ENCODE results near the gene USP38.
"Not testable (repeated sequence)": the region's sequence is repeated elsewhere in the genome, so short reads cannot be mapped to it uniquely, and the experiment has no call there.

The USP38 gene

GRCh38 chr4:143203577-143203976, 18.9 kb downstream of the USP38 start:
- no peak for DNase-seq (ENCODE audit: low read depth in 2 of 2, low spot score in 1 of 2)

DNA sequence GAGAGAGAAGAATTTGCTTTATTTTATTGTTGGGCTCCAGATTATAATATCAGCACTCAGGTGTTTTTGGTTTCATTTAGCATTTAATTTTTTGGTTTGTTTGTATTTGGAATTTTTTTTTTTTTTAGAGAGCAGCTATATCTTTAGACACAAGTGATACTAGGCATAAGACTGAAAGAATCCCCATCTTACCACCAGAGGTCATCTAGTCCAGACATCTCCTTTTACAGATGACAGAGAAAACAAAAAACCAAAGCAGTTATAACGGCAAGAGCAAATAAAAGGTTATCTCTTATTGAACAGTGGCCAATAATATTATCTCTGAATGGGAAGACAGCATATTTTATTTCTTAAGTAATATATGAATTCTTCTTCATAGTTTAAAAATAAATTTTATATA, 22.8 kb downstream of the USP38 start:
- DNase-seq (ENCODE audit: low read depth in 2 of 2, low spot score in 1 of 2), result no peak

DNA sequence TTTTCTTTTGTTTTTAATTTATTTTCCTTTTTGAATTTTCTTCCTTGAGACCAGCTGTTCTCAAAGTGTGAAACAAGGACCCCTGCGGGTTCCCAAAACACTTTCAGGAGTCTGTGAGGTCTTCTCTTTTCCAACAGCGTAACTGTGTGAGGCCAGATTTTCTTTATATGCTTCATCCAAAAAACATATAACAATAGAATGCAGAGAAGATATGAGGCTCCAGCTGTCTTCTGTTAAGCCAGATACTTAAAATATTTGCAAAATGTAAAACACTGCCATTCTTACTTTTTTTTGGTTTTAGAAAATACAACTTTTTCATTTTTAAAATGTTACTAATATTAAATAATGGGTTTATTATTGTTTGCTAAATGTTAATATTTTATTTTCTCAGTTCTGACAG, 27.8 kb downstream of the USP38 start:
- DNase-seq (ENCODE audit: low read depth in 2 of 2, low spot score in 1 of 2), result no peak

DNA sequence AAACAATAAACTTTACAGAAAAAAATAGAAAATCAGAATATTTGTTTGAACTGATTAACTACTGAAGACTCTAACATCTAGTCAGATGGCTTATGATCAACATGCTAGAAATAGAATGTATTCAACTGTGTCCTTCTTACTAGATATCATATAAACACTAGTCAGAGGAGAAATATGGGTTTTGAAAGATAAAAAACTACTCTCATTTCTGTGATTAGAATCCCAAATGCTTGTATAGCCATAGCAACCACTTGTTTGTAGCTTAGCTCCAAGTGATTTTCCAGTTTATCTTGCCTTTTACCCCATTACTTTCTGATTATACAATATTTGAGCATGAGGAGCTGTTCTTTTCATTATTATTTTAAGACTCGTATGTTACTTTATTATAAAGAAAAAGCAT, 31.2 kb downstream of the USP38 start:
- no peak for DNase-seq (ENCODE audit: low read depth in 2 of 2, low spot score in 1 of 2)

DNA sequence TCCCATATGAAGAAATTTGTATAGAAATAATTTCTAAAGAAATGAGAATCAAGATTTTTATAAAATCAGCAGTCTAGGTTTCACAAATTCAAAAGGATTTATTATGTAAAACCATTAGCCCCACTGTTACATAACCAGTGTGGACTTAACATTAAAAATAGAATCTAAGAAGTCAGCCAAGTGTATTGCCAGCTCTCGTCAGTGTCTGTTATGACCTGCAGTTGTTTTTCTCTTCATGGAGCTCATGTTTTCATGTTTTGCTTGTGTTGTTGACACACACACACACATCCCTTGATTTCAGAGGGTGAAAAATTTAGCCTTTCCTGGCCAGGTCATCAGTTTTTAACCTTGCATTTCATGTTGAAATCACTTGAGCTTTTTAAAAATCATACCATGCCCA, 39.5 kb downstream of the USP38 start:
- no peak for DNase-seq (ENCODE audit: low read depth in 2 of 2, low spot score in 1 of 2)

DNA sequence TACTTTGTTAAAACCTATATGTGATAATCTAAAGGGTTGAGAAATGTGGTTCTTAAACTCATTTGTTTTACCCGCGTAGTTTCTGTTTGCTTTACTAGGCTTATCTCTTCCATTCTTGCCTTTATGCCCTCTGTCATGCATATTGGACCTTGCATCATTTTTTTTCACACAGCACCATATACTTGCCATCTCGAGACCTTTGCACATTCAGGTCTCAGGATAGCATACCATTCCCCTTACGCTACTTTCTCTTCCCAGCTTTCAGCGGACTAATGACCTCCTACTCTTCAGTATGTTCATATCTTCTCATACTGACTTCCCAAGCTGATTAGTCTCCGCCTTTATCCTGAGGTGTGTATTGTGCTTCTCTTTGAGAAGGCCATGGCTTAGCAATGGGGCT, 40.5 kb downstream of the USP38 start:
- DNase-seq (ENCODE audit: low read depth in 2 of 2, low spot score in 1 of 2), result no peak

- no peak for DNase-seq (ENCODE audit: low read depth in 2 of 2, low spot score in 1 of 2)
These were observed 46.0 kb downstream of the USP38 start for GRCh38 chr4:143230683-143231082.

- DNase-seq (ENCODE audit: low read depth in 2 of 2, low spot score in 1 of 2), result no peak
These were observed 47.6 kb downstream of the USP38 start for GRCh38 chr4:143232277-143232676.

GRCh38 chr4:143234153-143234552, 49.4 kb downstream of the USP38 start:
- DNase-seq (ENCODE audit: low read depth in 2 of 2, low spot score in 1 of 2), result no peak

DNA sequence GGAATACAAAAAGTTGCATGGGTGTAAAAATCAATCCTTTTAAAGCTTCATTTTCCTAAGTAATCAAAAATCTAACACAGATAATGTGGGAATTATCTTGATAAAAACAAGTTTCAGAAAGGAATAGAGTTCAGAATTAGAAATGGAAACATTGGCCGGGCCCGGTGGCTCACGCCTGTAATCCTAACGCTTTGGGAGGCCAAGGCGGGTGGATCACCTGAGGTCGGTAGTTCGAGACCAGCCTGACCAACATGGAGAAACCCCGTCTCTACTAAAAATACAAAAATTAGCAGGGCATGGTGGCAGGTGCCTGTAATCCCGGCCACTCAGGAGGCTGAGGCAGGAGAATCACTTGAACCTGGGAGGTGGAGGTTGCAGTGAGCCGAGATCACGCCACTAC, 52.5 kb downstream of the USP38 start:
- not testable (repeated sequence) for DNase-seq (ENCODE audit: low read depth in 2 of 2, low spot score in 1 of 2)

- DNase-seq (ENCODE audit: low read depth in 2 of 2, low spot score in 1 of 2), result no peak
These were observed 56.4 kb downstream of the USP38 start for GRCh38 chr4:143240939-143241679.

- no peak for DNase-seq (ENCODE audit: low read depth in 2 of 2, low spot score in 1 of 2)
These were observed 57.2 kb downstream of the USP38 start for GRCh38 chr4:143241892-143242291.

DNA sequence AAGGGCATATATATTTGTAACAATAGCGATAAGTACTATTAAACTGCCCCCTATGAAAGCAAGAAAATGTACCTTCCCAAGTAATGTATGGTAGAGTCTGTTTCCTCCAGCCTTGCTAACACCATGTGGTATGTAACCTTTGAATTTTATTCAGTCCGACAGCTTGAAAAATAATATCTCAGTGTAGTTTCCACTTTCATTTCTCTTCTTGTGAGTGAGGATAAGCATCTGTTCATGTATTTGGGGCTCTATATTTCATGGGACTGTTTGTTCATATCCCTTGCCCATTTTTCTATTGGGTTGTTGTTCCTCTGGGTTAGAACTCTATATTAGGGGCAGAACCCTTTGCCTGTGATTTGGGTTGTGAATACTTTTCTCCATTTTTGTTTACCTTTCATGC, 58.3 kb downstream of the USP38 start:
- no peak for DNase-seq (ENCODE audit: low read depth in 2 of 2, low spot score in 1 of 2)

DNA sequence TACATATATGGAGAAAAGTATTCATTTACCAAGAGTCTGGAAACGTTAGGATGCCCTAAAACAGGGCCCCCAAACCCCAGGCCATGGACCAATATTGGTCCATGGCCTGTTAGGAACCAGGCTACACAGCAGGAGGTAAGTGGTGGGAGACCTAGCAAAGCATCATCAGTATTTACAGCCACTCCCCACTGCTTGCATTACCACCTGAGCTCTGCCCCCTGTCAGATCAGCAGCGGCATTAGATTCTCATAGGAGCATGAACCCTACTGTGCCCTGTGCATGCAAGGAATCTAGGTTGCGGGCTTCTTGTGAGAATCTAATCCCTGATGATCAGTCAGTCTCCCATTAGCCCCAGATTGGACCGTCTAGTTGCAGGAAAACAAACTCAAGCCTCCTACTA, 62.3 kb downstream of the USP38 start:
- DNase-seq (ENCODE audit: low read depth in 2 of 2, low spot score in 1 of 2), result no peak

- DNase-seq (ENCODE audit: low read depth in 2 of 2, low spot score in 1 of 2), result no peak
These were observed 63.1 kb downstream of the USP38 start for GRCh38 chr4:143247866-143248265.

- DNase-seq (ENCODE audit: low read depth in 2 of 2, low spot score in 1 of 2), result no peak
These were observed 64.1 kb downstream of the USP38 start for GRCh38 chr4:143248827-143249226.

- DNase-seq (ENCODE audit: low read depth in 2 of 2, low spot score in 1 of 2), result no peak
These were observed 65.9 kb downstream of the USP38 start for GRCh38 chr4:143250617-143251016.

DNA sequence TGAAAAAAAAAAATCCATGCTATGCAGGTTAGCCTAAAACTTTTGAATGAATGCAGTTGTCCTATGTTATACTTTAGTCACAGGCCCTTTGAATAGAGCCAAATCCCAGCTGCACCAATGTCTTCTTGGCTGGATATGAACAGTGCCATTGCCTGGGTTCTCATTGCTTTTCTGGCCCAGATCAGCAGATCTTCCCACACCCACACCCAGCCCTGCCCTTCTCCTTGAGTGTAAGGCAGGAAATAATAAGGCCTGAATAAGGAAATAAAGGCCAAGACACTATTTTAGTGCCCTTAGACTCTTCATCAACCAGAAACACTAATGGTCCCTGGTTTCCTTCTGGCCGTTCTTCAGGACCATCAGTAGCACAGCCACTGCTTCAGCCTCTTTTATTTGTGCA, 66.6 kb downstream of the USP38 start:
- no peak for DNase-seq (ENCODE audit: low read depth in 2 of 2, low spot score in 1 of 2)

- no peak for DNase-seq (ENCODE audit: low read depth in 2 of 2, low spot score in 1 of 2)
These were observed 67.1 kb downstream of the USP38 start for GRCh38 chr4:143251779-143252178.

GRCh38 chr4:143252478-143252877, 67.8 kb downstream of the USP38 start:
- no peak for DNase-seq (ENCODE audit: low read depth in 2 of 2, low spot score in 1 of 2)

GRCh38 chr4:143253166-143253565, 68.4 kb downstream of the USP38 start:
- DNase-seq (ENCODE audit: low read depth in 2 of 2, low spot score in 1 of 2), result no peak

DNA sequence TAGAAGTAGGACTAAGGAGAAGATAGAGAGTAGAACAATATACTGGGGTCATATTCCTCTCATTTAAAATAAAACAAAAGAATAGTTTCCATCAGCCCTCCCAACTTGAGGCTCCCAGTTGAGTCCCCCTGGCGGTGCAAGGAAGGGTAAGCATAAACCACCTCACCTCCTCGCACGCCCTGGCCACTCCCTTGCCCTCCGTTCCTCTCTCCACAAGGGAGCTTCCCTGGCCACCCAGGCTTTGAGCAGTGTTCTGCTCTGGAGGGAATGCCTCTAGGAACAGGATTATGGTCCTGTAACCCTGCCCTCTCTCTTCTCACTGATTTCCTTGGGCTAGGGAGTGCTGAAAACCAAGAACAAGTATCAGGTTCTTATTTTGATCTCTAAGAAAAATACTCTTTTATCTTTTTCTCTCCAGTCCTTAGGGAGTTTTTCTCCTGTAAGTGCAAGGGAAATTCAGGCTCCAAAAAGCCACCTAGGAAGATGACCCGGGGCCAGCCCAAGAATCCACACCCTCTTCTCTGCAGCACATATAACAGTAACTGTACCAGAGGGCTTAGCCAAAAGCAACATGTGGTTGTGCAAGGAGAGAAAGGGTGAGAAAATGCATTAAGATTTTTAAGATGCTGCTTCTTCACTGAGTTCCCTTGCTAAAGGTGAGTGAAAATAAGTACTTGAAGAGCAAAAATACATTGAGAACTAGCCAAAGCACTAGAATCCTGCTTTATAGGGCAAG, 69.9 kb downstream of the USP38 start:
- no peak for DNase-seq (ENCODE audit: low read depth in 2 of 2, low spot score in 1 of 2)

DNA sequence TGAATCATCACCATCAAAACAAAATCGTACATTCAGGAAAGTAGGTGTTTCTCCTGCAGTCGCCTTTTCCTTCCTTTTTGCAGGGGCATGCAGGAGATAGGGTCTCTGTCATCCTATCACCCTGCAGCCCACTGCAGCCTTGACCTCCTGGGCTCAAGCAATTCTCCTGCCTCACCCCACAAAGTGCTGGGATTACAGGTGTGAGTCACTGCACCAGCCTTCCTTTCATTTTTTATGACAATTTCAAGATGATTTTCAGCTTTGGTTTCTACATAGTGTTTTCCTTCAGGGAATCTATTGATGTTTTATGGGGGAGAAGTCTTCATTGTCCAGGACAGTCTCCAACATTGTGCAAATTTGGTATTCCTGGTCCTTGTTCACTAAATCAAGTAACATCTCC, 71.7 kb downstream of the USP38 start:
- no peak for DNase-seq (ENCODE audit: low read depth in 2 of 2, low spot score in 1 of 2)

All from stimulated activated CD8-positive, alpha-beta memory T cell treated with anti-CD3 and anti-CD28 coated beads, Interleukin-4, amount 100 ng/mL, for 4 hours (primary cell).